ENCODE results near the gene USP19.

GRCh38 chr3:49151610-49152009 lies 31.0 kb upstream of the USP19 start:
- TF ChIP-seq, protein P1, sequence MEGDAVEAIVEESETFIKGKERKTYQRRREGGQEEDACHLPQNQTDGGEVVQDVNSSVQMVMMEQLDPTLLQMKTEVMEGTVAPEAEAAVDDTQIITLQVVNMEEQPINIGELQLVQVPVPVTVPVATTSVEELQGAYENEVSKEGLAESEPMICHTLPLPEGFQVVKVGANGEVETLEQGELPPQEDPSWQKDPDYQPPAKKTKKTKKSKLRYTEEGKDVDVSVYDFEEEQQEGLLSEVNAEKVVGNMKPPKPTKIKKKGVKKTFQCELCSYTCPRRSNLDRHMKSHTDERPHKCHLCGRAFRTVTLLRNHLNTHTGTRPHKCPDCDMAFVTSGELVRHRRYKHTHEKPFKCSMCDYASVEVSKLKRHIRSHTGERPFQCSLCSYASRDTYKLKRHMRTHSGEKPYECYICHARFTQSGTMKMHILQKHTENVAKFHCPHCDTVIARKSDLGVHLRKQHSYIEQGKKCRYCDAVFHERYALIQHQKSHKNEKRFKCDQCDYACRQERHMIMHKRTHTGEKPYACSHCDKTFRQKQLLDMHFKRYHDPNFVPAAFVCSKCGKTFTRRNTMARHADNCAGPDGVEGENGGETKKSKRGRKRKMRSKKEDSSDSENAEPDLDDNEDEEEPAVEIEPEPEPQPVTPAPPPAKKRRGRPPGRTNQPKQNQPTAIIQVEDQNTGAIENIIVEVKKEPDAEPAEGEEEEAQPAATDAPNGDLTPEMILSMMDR (IDR thresholded peaks at IDR 0.05) = no peak
- no peak for TF ChIP-seq POLR2A (IDR thresholded peaks at IDR 0.05)

All from body of pancreas (tissue), 4 donors.